OCI-LY7 (cell line): Measurements from ENCODE around the gene LHX5.

Experiments used
- EZH2phosphoT487 ChIP-seq: fragments of 200-600 bp; sonication (generic); IDR thresholded peaks from 2 replicates; pipeline ENCODE4 v1.6.1; 2018; ENCODE audit warnings: low read depth, borderline replicate concordance, mild to moderate bottlenecking, mixed run types, antibody characterized with exemption, low read length, moderate library complexity, mixed read lengths
- TF ChIP-seq, protein P1 (sequence below): fragments of 200-600 bp; sonication (generic); conservative IDR thresholded peaks from 2 replicates; pipeline ENCODE4 v1.5.1; 2014; ENCODE audit warnings: mild to moderate bottlenecking, antibody characterized with exemption, low read length, moderate library complexity, mixed read lengths

DNA sequence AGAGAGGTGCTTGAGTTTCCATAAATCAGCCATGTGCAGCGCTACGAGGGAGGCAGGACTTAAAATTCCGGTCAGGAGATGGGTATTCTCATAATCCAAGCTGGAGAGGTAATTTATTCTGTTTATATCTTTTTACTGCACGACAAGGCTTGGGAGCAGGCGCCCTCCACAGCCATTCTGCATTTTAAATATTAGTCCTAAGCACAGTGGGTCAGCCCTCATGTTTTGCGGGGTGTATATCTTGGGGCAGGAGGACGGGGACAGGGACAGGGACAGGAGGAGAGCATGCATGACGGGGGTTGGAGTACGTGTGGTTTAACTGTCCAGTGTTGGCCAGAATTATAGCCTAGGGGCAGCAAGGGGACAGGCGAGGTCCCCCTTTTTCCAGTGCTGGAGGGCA is 14.5 kb downstream of the LHX5 start:
- TF ChIP-seq, protein P1, sequence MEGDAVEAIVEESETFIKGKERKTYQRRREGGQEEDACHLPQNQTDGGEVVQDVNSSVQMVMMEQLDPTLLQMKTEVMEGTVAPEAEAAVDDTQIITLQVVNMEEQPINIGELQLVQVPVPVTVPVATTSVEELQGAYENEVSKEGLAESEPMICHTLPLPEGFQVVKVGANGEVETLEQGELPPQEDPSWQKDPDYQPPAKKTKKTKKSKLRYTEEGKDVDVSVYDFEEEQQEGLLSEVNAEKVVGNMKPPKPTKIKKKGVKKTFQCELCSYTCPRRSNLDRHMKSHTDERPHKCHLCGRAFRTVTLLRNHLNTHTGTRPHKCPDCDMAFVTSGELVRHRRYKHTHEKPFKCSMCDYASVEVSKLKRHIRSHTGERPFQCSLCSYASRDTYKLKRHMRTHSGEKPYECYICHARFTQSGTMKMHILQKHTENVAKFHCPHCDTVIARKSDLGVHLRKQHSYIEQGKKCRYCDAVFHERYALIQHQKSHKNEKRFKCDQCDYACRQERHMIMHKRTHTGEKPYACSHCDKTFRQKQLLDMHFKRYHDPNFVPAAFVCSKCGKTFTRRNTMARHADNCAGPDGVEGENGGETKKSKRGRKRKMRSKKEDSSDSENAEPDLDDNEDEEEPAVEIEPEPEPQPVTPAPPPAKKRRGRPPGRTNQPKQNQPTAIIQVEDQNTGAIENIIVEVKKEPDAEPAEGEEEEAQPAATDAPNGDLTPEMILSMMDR: no peak
- TF ChIP-seq EZH2phosphoT487: no peak
